Neutrophil (primary cell): Measurements from ENCODE around the gene BICDL1.

ENCODE experiments used
- H3K27ac ChIP-seq: fragments of 200-600 bp; sonication (generic); 2 replicates; pipeline ENCODE4 v1.5.1; 2016; ENCODE audit warnings: mild to moderate bottlenecking, moderate library complexity
- H3K27me3 ChIP-seq: fragments of 200-600 bp; sonication (generic); 2 replicates; pipeline ENCODE4 v1.6.0; 2016; ENCODE audit warnings: mild to moderate bottlenecking
- H3K36me3 ChIP-seq: fragments of 200-600 bp; sonication (generic); 2 replicates; pipeline ENCODE4 v1.5.1; 2017
- H3K4me1 ChIP-seq, 2 experiments: fragments of 200-600 bp in 1 of 2; sonication (generic) in 1 of 2; 1 replicate in 1 of 2; 2 replicates in 1 of 2; pipeline versions ENCODE4 v1.5.1 to v1.6.1; 2013 to 2016; ENCODE audit warnings: low read depth in 1 of 2, low read length in 1 of 2, mild to moderate bottlenecking in 1 of 2, moderate library complexity in 1 of 2; ENCODE audit not compliant: control insufficient read depth in 1 of 2, insufficient read depth in 1 of 2
- H3K4me3 ChIP-seq, 2 experiments: fragments of 200-600 bp in 1 of 2; sonication (generic) in 1 of 2; 1 replicate in 1 of 2; 2 replicates in 1 of 2; pipeline ENCODE4 v1.5.1; 2013 to 2016; ENCODE audit warnings: low read depth in 1 of 2, low read length in 1 of 2, mild to moderate bottlenecking in 1 of 2, moderate library complexity in 1 of 2
- H3K9me3 ChIP-seq: fragments of 200-600 bp; sonication (generic); 2 replicates; pipeline ENCODE4 v1.5.1; 2016
- CTCF ChIP-seq: fragments of 200-600 bp; sonication (generic); IDR thresholded peaks from 2 replicates; pipeline ENCODE4 v1.5.1; 2016; ENCODE audit warnings: antibody characterized with exemption

Gene BICDL1

GRCh38 chr12:120066341-120066740 is 77.3 kb downstream of the BICDL1 start:
- Histone ChIP-seq H3K9me3 (no peaks in the 10 kb centered on the region), H3K27ac (no peak overlapping the region), H3K4me1 (no peaks in the 10 kb centered on the region), H3K4me3 (no peak overlapping the region), H3K27me3 (peaks cover 55% of the 10 kb centered on the region), H3K36me3 (no peaks in the 10 kb centered on the region)
- no peak for TF ChIP-seq CTCF

GRCh38 chr12:120067084-120067869 is 78.2 kb downstream of the BICDL1 start:
- H3K36me3 ChIP-seq = no peaks in the 10 kb centered on the region
- no peaks in the 10 kb centered on the region for H3K9me3 ChIP-seq
- H3K27ac ChIP-seq = no peak overlapping the region
- H3K27me3 ChIP-seq = peaks cover 56% of the 10 kb centered on the region
- TF ChIP-seq CTCF = no peak
- H3K4me3 ChIP-seq = no peak overlapping the region
- H3K4me1 ChIP-seq = no peaks in the 10 kb centered on the region

GRCh38 chr12:120067901-120068300 is 78.9 kb downstream of the BICDL1 start:
- H3K9me3 ChIP-seq = no peaks in the 10 kb centered on the region
- H3K4me1 ChIP-seq = no peaks in the 10 kb centered on the region
- H3K4me3 ChIP-seq = no peak overlapping the region
- H3K36me3 ChIP-seq = no peaks in the 10 kb centered on the region
- H3K27me3 ChIP-seq = peaks cover 60% of the 10 kb centered on the region
- no peak overlapping the region for H3K27ac ChIP-seq
- no peak for TF ChIP-seq CTCF

- H3K36me3 ChIP-seq = no peaks in the 10 kb centered on the region
- peaks cover 46% of the 10 kb centered on the region for H3K27me3 ChIP-seq
- no peaks in the 10 kb centered on the region for H3K4me1 ChIP-seq
- TF ChIP-seq CTCF = no peak
- no peak overlapping the region for H3K4me3 ChIP-seq
- no peaks in the 10 kb centered on the region for H3K9me3 ChIP-seq
- H3K27ac ChIP-seq = no peak overlapping the region
Measured at GRCh38 chr12:120069278-120069677, 80.2 kb downstream of the BICDL1 start.

- H3K4me1 ChIP-seq = no peaks in the 10 kb centered on the region
- H3K27ac ChIP-seq = no peak overlapping the region
- no peak for TF ChIP-seq CTCF
- no peaks in the 10 kb centered on the region for H3K36me3 ChIP-seq
- H3K9me3 ChIP-seq = no peaks in the 10 kb centered on the region
- no peak overlapping the region for H3K4me3 ChIP-seq
- H3K27me3 ChIP-seq = peaks cover 33% of the 10 kb centered on the region
Measured at GRCh38 chr12:120071493-120072020, 82.5 kb downstream of the BICDL1 start.
